H1 (cell line): ENCODE results near the gene MPV17. TPM values are rescaled to one million over a fixed set of nuclear protein-coding genes. Genes with fewer than 3 reads are reported as not detected.
"Not testable (repeated sequence)": the region's sequence is repeated elsewhere in the genome, so short reads cannot be mapped to it uniquely, and the experiment has no call there.

Source experiments
- CTCF ChIA-PET: fragments of 300-600 bp; sonication (Branson Sonifier 250); formaldehyde crosslinking; loops from one replicate; lab custom pipeline; 2021; ENCODE audit not compliant: partially characterized antibody; lab: Charles Lee
- POLR2A ChIA-PET: fragments of 300-600 bp; sonication (Branson Sonifier 250); formaldehyde crosslinking; loops from one replicate; lab custom pipeline; 2021; ENCODE audit warnings: inconsistent platforms; ENCODE audit not compliant: partially characterized antibody; lab: Charles Lee
- DNase-seq, 2 experiments: peaks; one replicate each; pipeline versions ENCODE4 v3.0.0 to v3.0.0-alpha.2; 2010 to 2022; ENCODE audit warnings: low spot score in 2 of 2, low read depth in 1 of 2, mixed read lengths in 1 of 2
- FAIRE-seq: peaks from 2 replicates; lab custom pipeline; 2011; peaks lifted over from hg19 to GRCh38; lab: Jason Lieb, UNC
- H2AFZ ChIP-seq: 2 replicates; pipeline ENCODE4 v1.8.1; 2012; ENCODE audit warnings: low read length, inconsistent platforms
- H2AK5ac ChIP-seq: 2 replicates; pipeline ENCODE4 v1.6.1; 2013; ENCODE audit warnings: low read depth, low read length
- H2BK120ac ChIP-seq: replicated peaks from 2 replicates; pipeline ENCODE3; 2013; ENCODE audit warnings: low read depth, low read length, inconsistent platforms
- H2BK12ac ChIP-seq: 2 replicates; pipeline ENCODE4 v1.6.1; 2013; ENCODE audit warnings: low read depth, low read length
- H2BK15ac ChIP-seq: 2 replicates; pipeline ENCODE4 v1.6.1; 2013; ENCODE audit warnings: low read length
- H2BK20ac ChIP-seq: 2 replicates; pipeline ENCODE4 v1.6.1; 2013; ENCODE audit warnings: low read length
- H2BK5ac ChIP-seq: 2 replicates; pipeline ENCODE4 v1.6.1; 2013; ENCODE audit warnings: low read depth, low read length
- H3K14ac ChIP-seq: 2 replicates; pipeline ENCODE4 v1.6.1; 2013; ENCODE audit warnings: inconsistent platforms; ENCODE audit not compliant: insufficient read length
- H3K18ac ChIP-seq: 2 replicates; pipeline ENCODE4 v1.6.1; 2013; ENCODE audit warnings: low read length; ENCODE audit errors: extremely low read depth
- H3K23ac ChIP-seq: 2 replicates; pipeline ENCODE4 v1.6.1; 2013; ENCODE audit warnings: inconsistent platforms; ENCODE audit not compliant: insufficient read length
- H3K23me2 ChIP-seq: 2 replicates; pipeline ENCODE4 v1.6.1; 2013; ENCODE audit warnings: low read depth, low read length
- H3K27ac ChIP-seq: 2 replicates; pipeline ENCODE4 v1.6.1; 2011; ENCODE audit warnings: low read depth, low read length, inconsistent platforms
- H3K27me3 ChIP-seq, 4 experiments: replicated peaks in 1 of 4; 1 replicate in 1 of 4; 2 replicates in 3 of 4; pipeline versions ENCODE4 v1.6.1 to v1.8.1; 2011 to 2013; ENCODE audit warnings: low read length in 3 of 4, mild to moderate bottlenecking in 3 of 4, inconsistent platforms in 2 of 4, mixed read lengths in 2 of 4, moderate library complexity in 1 of 4; ENCODE audit not compliant: control insufficient read depth in 3 of 4, insufficient read depth in 3 of 4; ENCODE audit errors: extremely low read depth in 1 of 4
- H3K36me3 ChIP-seq, 4 experiments: 2 replicates each; pipeline versions ENCODE4 v1.6.1 to v1.8.1; 2011 to 2013; ENCODE audit warnings: mild to moderate bottlenecking in 4 of 4, low read length in 3 of 4, moderate library complexity in 2 of 4, control low read depth in 1 of 4, inconsistent platforms in 1 of 4; ENCODE audit not compliant: insufficient read depth in 4 of 4, control insufficient read depth in 2 of 4
- H3K4ac ChIP-seq: replicated peaks from 2 replicates; pipeline ENCODE3; 2013; ENCODE audit warnings: low read length, low read depth, mixed read lengths, inconsistent platforms; ENCODE audit not compliant: insufficient read length
- H3K4me1 ChIP-seq, 4 experiments: replicated peaks in 1 of 4; 1 replicate in 1 of 4; 2 replicates in 3 of 4; pipeline versions ENCODE4 v1.6.1 to v1.8.1; 2011 to 2013; ENCODE audit warnings: low read length in 3 of 4, inconsistent platforms in 2 of 4, mixed read lengths in 1 of 4; ENCODE audit not compliant: insufficient read depth in 4 of 4, control insufficient read depth in 3 of 4
- H3K4me2 ChIP-seq, 2 experiments: 2 replicates each; pipeline versions ENCODE4 v1.6.1 to v1.8.1; 2011 to 2013; ENCODE audit warnings: low read depth in 2 of 2, low read length in 2 of 2, control low read depth in 1 of 2, inconsistent platforms in 1 of 2, mild to moderate bottlenecking in 1 of 2; ENCODE audit not compliant: insufficient read depth in 1 of 2
- H3K4me3 ChIP-seq, 4 experiments: fragments of 200-600, 300-600 bp in 1 of 4; sonication (generic), shearing (Covaris generic), sonication (Bioruptor Twin) in 1 of 4; 2 replicates each; pipeline versions ENCODE4 v1.5.1 to v1.8.1; 2011 to 2016; ENCODE audit warnings: low read length in 4 of 4, low read depth in 3 of 4, control low read depth in 2 of 4, inconsistent platforms in 2 of 4, mild to moderate bottlenecking in 2 of 4, mixed read lengths in 1 of 4, moderate library complexity in 1 of 4; ENCODE audit not compliant: insufficient read depth in 2 of 4; ENCODE audit errors: extremely low read depth in 1 of 4
- H3K56ac ChIP-seq: replicated peaks from 2 replicates; pipeline ENCODE3; 2013; ENCODE audit warnings: low read depth, mild to moderate bottlenecking, mixed read lengths, low read length, inconsistent platforms; ENCODE audit not compliant: insufficient read length
- H3K79me1 ChIP-seq: 2 replicates; pipeline ENCODE4 v1.6.1; 2013; ENCODE audit warnings: low read depth, low read length, control low read depth
- H3K79me2 ChIP-seq, 2 experiments: 2 replicates each; pipeline versions ENCODE4 v1.6.1 to v1.8.1; 2012 to 2013; ENCODE audit warnings: low read length in 2 of 2, mild to moderate bottlenecking in 2 of 2, inconsistent platforms in 1 of 2; ENCODE audit not compliant: insufficient read depth in 2 of 2, control insufficient read depth in 1 of 2
- H3K9ac ChIP-seq, 4 experiments: replicated peaks in 1 of 4; 1 replicate in 1 of 4; 2 replicates in 3 of 4; pipeline versions ENCODE4 v1.6.1 to v1.8.1; 2011 to 2013; ENCODE audit warnings: low read depth in 3 of 4, low read length in 3 of 4, control low read depth in 2 of 4, mild to moderate bottlenecking in 2 of 4, moderate library complexity in 2 of 4, inconsistent platforms in 1 of 4; ENCODE audit errors: extremely low read depth in 1 of 4
- H3K9me3 ChIP-seq, 2 experiments: 2 replicates each; pipeline versions ENCODE4 v1.6.1 to v1.8.1; 2012 to 2013; ENCODE audit warnings: mild to moderate bottlenecking in 2 of 2, moderate library complexity in 2 of 2, control low read depth in 1 of 2, inconsistent platforms in 1 of 2, low read depth in 1 of 2, low read length in 1 of 2, mixed read lengths in 1 of 2; ENCODE audit not compliant: insufficient read depth in 2 of 2
- H4K20me1 ChIP-seq, 2 experiments: replicated peaks in 1 of 2; 2 replicates each; pipeline versions ENCODE3 to v1.8.1; 2011 to 2013; ENCODE audit warnings: inconsistent platforms in 2 of 2, low read length in 2 of 2, mild to moderate bottlenecking in 1 of 2; ENCODE audit not compliant: insufficient read depth in 2 of 2, control insufficient read depth in 1 of 2
- H4K5ac ChIP-seq: 2 replicates; pipeline ENCODE4 v1.6.1; 2013; ENCODE audit warnings: low read length, low read depth, mixed read lengths, inconsistent platforms; ENCODE audit not compliant: insufficient read length
- H4K8ac ChIP-seq: 2 replicates; pipeline ENCODE4 v1.8.0; 2013; ENCODE audit warnings: mild to moderate bottlenecking, moderate library complexity, low read length, inconsistent platforms; ENCODE audit not compliant: insufficient read depth; ENCODE audit errors: extremely low read depth
- H4K91ac ChIP-seq: replicated peaks from 2 replicates; pipeline ENCODE3; 2013; ENCODE audit warnings: low read length, mixed read lengths, inconsistent platforms; ENCODE audit not compliant: insufficient read length
- WGBS, 2 experiments: shearing (Covaris generic) in 1 of 2; methylation state at CpG; one replicate each; pipeline versions ENCODE4 v1.1.6 to v1.1.7; 2013 to 2015; ENCODE audit warnings: low lambda C conversion rate in 2 of 2, mixed read lengths in 2 of 2, inconsistent platforms in 1 of 2, low coverage in 1 of 2, missing lambda C conversion rate in 1 of 2; ENCODE audit not compliant: insufficient replicate concordance in 2 of 2, insufficient coverage in 1 of 2, insufficient read length in 1 of 2; ENCODE audit errors: extremely low coverage in 1 of 2, missing lambda C conversion rate in 1 of 2; 5-methylcytosine and 5-hydroxymethylcytosine counted together
- polyA plus RNA-seq, 7 experiments: library from polyadenylated mRNA; depleted of rRNA in 3 of 7; stranded (reverse) in 5 of 7; unstranded in 2 of 7; fragments of >200 nt in 5 of 7; fragments of 200-250 nt in 2 of 7; gene quantifications; 1 replicate in 5 of 7; 2 replicates in 1 of 7; 4 replicates in 1 of 7; pipeline versions ENCODE4 v1.2.1 to v1.2.3, GENCODE V29; 2011 to 2013; ENCODE audit warnings: missing spikeins in 2 of 7, mixed read lengths in 2 of 7
- total RNA-seq: library from RNA; stranded (reverse); fragmentation: NEBNext Ultra II Directional; extraction: Animal tissue kit (Norgen Biotek cat#: 25700); gene quantifications from 2 replicates; pipeline ENCODE4 v1.2.1, GENCODE V29; 2021

MPV17 gene
- total and polyA plus RNA-seq, 2 of the 8 experiments (the other 6 are each of a cell fraction or from before 2014, with no cell fraction given): 45.2 to 181 TPM

GRCh38 chr2:27353386-27353761, 30.5 kb upstream of the MPV17 start:
- ChIA-PET CTCF (interaction anchor here (0.7 to 1.6 kb wide), 5 partner anchors 14 to 358 kb away, joined by 3 to 5 read pairs (median 4); partner anchors contain the start of genes EIF2B4 and SNX17), POLR2A (interaction anchor here (0.9 to 9.5 kb wide), 13 partner anchors 9 to 116 kb away, joined by 3 to 135 read pairs (median 4); partner anchors contain the start of genes EIF2B4, MPV17, NRBP1 and PPM1G)
- not testable (repeated sequence) for H3K9ac ChIP-seq, H3K4ac ChIP-seq, H3K56ac ChIP-seq, H3K23ac ChIP-seq, H3K36me3 ChIP-seq, FAIRE-seq, H2BK5ac ChIP-seq, H3K27me3 ChIP-seq, H4K8ac ChIP-seq, H3K18ac ChIP-seq, H2BK120ac ChIP-seq, H3K4me3 ChIP-seq, H3K14ac ChIP-seq, H2BK20ac ChIP-seq, H4K20me1 ChIP-seq, H2BK12ac ChIP-seq, DNase-seq, H4K5ac ChIP-seq, H4K91ac ChIP-seq, H2AFZ ChIP-seq, H2BK15ac ChIP-seq, H3K23me2 ChIP-seq, H2AK5ac ChIP-seq, H3K9me3 ChIP-seq, H3K79me1 ChIP-seq, H3K27ac ChIP-seq
- peaks cover 0 to 12% (median 4%) of the 10 kb centered on the region in 4 experiments; a peak in 4 of 7 replicates for H3K4me1 ChIP-seq
- 91% methylated on average over 5 of the region's 5 CpGs; no CpG with 5 or more reads in 1 of the 2 experiments for WGBS, 2 experiments
- H3K4me2 ChIP-seq: peak overlapping the region; percentile 31 to 62; a peak in 2 of 4 replicates
- peaks cover 12 to 83% of the 10 kb centered on the region in 2 experiments; a peak in 3 of 4 replicates for H3K79me2 ChIP-seq
